Stimulated activated CD4-positive, alpha-beta T cell treated with anti-CD3 and anti-CD28 coated beads, Interleukin-4, amount 100 ng/mL, for 1 hour (primary cell): ENCODE data around the gene SERAC1.

Source experiments
- DNase-seq: peaks from one replicate; pipeline ENCODE4 v3.0.0-alpha.2; 2020

The SERAC1 gene

GRCh38 chr6:158072083-158072721 is 95.9 kb downstream of the SERAC1 start:
- peak; percentile 73 for DNase-seq

DNA sequence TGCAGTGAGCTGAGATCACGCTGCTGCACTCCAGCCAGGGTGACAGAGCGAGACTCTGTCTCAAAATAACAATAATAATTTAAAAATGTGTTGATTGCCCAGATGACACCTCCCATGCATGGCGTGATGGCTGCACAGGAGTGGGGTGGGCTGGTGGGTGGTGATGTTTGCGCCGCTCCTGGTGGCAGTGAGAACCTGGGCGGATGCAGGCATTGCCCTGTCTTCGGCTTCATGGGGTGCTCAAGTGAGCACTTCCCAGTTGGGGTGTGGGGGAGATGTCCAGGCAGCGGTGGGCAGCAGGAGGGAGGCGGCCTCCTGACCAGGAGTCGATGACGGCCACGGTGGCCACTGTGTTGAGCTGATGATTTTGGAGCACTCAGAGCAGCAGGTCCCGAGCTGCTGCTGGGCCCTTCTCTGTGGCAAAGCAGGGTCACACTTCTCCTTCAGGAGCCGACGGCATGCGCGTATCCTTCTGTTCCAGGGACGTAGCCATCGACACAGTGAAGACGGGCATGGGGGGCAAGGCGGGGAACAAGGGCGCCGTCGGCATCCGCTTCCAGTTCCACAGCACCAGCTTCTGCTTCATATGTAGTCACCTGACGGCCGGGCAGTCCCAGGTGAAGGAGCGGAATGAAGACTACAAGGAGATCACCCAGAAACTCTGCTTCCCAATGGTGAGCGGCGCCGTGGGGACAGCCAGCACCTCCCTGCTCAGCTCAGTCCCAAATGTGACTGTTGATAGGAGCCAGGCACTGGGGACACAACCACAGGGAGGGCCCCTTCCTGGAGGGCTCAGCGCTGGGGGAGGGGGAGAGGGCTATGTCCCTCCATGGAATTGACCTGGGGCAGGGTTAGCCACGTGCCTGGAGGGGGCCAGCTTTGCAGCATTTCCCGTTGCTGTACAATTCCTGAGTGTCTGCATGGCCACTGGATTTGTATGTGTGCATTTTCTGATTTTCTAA is 96.7 kb downstream of the SERAC1 start:
- DNase-seq = no peak

GRCh38 chr6:158070513-158070912 is 97.5 kb downstream of the SERAC1 start:
- DNase-seq = no peak

- DNase-seq = no peak
These were observed 98.3 kb downstream of the SERAC1 start for GRCh38 chr6:158069800-158070195.

DNA sequence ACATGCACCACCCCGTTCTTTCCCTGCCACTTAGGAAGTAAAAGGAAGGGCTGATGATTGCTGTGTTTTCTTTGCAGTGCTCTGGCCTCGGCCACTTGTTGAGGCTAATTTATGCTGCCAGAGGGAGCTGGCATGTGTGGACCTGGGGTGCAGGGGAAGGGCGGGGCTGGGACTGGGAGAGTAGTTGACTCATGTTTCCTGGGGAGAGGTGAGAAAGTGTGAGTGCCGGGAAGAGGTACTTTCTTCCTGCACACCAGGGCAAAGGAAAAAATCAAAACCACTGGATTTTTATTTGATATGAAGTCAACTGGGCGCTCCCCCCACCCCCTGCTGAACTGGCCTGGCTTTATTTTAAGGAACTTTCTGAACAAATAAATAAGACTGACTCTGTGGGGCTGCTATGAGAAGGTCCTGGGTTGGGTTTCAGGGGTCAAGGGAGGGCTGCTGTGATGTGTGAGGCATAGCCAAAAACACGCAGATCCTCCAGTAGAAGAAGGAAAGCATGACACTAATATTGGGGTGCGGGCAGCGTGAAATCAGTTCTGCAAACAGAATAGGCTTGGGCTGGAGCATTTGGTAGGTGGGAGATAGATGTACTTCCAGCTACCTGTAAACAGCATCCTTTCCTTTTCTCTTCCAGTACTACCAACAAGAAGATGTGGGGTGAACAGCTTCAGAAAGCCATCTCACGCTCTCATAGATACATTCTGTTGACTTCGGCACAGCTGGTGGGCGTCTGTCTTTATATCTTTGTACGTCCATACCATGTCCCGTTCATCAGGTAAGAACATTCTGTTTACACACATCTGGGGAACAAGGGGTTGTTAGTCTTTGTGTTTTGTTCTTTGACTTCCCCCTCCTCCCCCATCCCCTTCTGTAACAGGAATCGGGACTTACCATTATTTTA is 98.9 kb downstream of the SERAC1 start:
- no peak for DNase-seq

DNA sequence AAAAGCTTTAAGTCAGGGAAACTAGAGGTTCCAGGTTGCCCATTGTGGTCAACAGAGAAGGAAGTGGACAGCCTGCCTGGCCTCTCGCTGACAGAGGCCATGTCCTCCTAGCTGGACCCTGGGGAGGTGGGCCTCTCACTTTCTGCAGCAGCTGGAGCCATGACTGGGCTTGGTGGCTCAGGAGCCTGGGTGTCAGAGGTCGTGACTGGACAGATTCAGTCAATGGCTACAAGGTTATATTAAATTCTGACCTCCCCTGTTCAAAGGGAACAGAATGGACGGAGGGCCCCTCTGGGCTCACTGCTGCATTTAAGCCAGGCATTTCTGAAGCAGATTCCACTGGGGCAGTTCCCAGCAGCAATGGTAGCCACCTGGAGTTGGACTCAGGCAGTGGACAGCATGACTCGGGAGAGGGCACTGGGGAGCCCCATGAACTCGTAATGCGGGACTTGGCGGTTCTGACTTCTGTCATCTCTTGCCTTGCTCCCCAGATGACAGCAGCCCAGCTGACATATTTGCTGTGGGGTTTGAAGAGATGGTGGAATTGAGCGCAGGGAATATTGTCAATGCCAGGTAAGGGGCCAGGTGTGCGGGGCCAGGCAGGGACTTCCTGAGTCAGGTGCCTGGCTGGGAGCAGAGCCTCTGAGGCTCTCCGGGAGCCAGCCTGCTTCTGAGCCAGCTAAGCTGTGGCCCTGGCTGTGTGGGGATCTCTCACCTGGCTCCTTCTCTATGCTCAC is 99.7 kb downstream of the SERAC1 start:
- no peak for DNase-seq

GRCh38 chr6:158067436-158068015 is 100.5 kb downstream of the SERAC1 start:
- DNase-seq = no peak

DNA sequence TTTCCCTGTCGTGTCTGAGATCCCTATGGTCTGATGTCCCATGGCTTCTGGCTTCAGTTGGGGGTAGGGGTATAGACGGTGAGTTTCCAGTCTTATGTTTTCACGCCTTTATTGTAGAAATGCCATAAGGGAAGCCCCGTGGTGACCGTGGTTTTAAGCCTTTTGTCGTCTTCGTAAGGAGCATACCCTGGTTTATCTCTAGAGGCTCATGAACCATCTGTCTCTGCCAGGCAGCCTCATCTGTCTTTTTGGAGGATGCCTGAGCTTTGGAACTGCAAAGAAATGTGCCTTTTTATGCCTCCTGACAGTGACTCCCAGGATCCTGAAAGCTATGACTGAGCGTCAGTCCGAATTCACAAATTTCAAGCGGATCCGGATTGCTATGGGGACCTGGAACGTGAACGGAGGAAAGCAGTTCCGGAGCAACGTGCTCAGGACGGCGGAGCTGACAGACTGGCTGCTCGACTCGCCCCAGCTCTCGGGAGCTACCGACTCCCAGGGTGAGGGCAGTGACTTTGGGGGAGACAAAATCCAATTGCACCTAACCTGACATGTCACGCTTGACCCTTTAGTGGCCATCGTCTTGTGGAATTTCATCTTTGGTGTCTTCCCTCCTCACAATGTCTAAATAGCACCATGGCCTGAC is 101.8 kb downstream of the SERAC1 start:
- DNase-seq = no peak

- no peak for DNase-seq
These were observed 103.3 kb downstream of the SERAC1 start for GRCh38 chr6:158064725-158065251.

- DNase-seq = no peak
These were observed 104.3 kb downstream of the SERAC1 start for GRCh38 chr6:158063736-158064135.

DNA sequence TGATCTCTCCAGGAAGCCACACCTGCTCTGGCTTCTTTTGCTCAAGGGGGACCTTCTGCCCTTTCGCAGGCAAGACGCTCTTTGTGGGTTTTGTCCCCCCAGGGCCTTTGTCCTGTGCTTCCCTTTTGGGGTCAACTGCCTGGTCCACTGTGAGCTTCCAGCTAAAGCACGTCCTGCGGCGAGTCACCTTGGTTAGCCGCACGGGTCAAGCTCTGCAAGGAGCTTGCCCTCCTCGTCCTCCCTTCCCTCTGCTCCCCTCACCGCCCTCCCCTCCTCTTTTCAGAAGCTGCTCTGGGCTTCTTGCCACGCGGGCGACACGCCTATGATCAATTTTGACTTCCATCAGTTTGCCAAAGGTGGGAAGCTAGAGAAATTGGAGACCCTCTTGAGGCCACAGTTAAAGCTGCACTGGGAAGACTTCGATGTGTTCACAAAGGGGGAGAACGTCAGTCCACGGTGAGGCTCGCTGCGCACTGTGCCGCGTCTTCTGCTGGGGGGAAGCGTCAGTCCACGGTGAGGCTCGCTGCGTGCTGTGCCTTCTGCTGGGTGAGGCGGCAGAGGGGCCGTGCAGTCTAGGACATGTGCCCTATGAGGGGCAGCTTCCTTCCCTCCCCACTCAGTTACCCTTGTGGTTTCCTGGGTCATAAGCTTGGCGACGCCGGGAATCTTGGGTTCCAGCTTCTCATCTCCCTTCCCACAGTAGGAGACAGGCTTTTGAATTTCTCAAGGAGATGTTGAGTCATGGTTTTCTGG is 106.2 kb downstream of the SERAC1 start:
- no peak for DNase-seq

DNA sequence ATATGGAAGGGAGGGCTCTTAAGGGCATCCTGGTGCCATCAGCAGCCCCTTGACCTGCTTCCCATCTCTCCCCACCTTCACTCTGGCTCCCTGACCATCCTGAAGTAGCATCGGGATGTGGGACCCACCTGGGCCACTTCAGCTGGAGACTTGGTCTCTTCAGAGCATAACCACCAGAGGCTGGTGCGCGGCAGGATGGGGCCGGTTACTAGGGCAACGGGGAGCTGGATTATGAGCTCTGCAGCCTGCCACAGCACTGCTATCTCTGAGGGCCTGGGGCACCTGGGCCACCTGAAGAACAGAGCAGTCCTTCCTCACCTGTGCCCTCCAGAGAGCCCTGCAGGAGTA is 106.7 kb downstream of the SERAC1 start:
- no peak for DNase-seq

DNA sequence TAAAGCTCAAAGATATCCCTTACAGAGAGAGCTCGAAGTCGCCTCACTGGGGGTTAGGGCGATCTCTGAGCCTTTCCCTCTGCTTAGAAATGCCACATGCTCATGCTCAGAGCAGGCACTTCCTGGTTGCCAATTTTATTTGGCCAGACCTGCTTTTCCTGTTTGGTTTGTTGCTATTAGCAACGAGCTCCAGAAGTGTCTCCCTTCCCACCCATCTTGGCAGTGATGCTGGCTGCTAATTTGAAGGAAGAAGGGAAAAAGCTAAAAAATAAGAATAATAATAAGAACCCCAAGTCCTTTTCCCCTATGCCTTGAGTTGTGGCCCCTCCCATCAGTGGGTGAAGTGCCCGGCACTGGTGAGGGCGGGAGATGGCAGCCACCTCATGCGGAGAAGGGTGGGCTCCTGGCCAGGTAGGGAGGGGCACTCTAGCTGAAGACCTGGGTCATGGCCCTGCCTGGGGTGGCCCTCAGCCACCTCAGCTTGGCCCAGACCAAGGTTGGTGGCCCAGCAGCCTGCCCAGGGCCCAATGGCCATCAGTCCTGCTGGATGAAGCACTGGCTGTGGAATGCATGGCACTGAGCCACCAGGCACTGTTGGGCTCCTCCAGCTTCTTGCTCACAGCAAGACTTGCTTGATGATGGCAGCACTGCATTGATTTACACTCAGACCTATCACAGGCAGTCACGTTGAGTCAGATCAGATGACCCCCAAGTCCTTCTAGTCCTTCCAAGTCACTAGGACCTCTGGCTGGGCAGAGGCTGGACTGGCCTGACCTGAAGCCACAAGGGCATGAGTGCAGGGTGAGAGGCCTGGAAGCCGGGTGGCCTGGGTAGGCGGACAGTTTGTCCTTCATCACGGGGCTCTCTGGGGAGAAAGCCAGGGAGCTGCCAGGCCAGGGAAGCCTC is 107.4 kb downstream of the SERAC1 start:
- DNase-seq = no peak
